ENCODE data around the gene AMPD1. TPM values are rescaled to one million over a fixed set of nuclear protein-coding genes. Genes with fewer than 3 reads are reported as not detected.

The AMPD1 gene
- total and polyA plus RNA-seq, 10 of the 15 experiments (the other 5 are each of a cell fraction or from before 2014, with no cell fraction given), result 0.12 to 0.30 (median 0.14) TPM; not detected in 7

DNA sequence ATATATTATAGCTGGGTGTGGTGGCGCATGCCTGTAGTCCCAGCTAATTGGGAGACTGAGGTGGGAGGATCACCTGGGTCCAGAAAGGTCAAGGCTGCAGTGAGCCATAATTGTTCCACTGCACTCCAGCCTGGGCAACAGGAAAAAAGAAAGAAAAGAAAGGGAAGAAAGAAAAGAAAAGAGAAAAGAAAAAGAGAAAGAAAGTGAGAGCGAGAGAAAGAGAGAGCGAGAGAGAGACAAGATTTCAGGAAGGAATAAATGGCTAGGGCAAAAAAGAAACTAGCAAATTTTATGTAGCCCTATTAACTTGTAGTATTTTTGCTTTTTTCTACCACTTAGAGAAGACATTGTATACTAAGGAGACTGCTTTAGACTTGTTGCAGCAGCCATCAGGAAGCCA is 15.0 kb upstream of the AMPD1 start:
- Histone ChIP-seq H3K79me2 (ENCODE audit: control insufficient read depth, insufficient read depth, low read length) (peaks cover 16% of the 10 kb centered on the region), H3K9ac (ENCODE audit: control insufficient read depth, insufficient read depth, low read length) (no peak overlapping the region), H3K4me2 (ENCODE audit: control insufficient read depth, insufficient read depth) (no peak overlapping the region), H3K36me3 (ENCODE audit: control insufficient read depth in 2 of 2, insufficient read depth in 2 of 2, low read length in 1 of 2) (peaks cover 3 to 34% of the 10 kb centered on the region in 2 experiments), H3K4me3 (no peak overlapping the region), H3K27me3 (replicated peaks in 1 of 2; ENCODE audit: control insufficient read depth in 2 of 2, insufficient read depth in 2 of 2, low read length in 1 of 2) (no peaks in the 10 kb centered on the region), H2AFZ (ENCODE audit: control insufficient read depth, low read depth, low read length) (no peak overlapping the region), H3K4me1 (ENCODE audit: control insufficient read depth, insufficient read depth, low read length) (no peaks in the 10 kb centered on the region), H3K9me3 (replicated peaks; ENCODE audit: control insufficient read depth, insufficient read depth, low read length) (no peaks in the 10 kb centered on the region), H3K27ac (ENCODE audit: control insufficient read depth, insufficient read depth) (no peak overlapping the region), H4K20me1 (ENCODE audit: control insufficient read depth, insufficient read depth) (no peaks in the 10 kb centered on the region)
- BruUV-seq (replicated peaks), result no TSS peak
- intact Hi-C loops (cut with micrococcal nuclease; ENCODE audit: unreplicated experiment), result no loop called here
- FAIRE-seq (no peak), ATAC-seq (no peak), DNase-seq (ENCODE audit: low read depth, low spot score) (no peak)
- in situ Hi-C loops (cut with MboI), result no loop called here
- POLR2A ChIA-PET, result no interaction called here
- SMC1A ChIA-PET (ENCODE audit: uncharacterized antibody, unreplicated experiment), result interaction anchor here (1.5 kb wide), 1 partner anchor 10 kb away, joined by 6 read pairs; no protein-coding TSS in a partner anchor
- TF ChIP-seq MTA2 (IDR thresholded peaks at IDR 0.05; ENCODE audit: low read depth) (no peak), CBFB (IDR thresholded peaks at IDR 0.05; ENCODE audit: low read depth) (no peak), RAD51 (IDR thresholded peaks at IDR 0.05) (no peak), RUNX3 (IDR thresholded peaks at IDR 0.05; ENCODE audit: low read length) (no peak), NFYA (IDR thresholded peaks at IDR 0.05; ENCODE audit: borderline replicate concordance, low read depth, low read length) (no peak), CREB1 (IDR thresholded peaks at IDR 0.05; ENCODE audit: low read depth) (no peak), SIX5 (IDR thresholded peaks at IDR 0.05; ENCODE audit: low read depth, low read length, severe bottlenecking) (no peak)
- TF ChIP-seq, protein P1, sequence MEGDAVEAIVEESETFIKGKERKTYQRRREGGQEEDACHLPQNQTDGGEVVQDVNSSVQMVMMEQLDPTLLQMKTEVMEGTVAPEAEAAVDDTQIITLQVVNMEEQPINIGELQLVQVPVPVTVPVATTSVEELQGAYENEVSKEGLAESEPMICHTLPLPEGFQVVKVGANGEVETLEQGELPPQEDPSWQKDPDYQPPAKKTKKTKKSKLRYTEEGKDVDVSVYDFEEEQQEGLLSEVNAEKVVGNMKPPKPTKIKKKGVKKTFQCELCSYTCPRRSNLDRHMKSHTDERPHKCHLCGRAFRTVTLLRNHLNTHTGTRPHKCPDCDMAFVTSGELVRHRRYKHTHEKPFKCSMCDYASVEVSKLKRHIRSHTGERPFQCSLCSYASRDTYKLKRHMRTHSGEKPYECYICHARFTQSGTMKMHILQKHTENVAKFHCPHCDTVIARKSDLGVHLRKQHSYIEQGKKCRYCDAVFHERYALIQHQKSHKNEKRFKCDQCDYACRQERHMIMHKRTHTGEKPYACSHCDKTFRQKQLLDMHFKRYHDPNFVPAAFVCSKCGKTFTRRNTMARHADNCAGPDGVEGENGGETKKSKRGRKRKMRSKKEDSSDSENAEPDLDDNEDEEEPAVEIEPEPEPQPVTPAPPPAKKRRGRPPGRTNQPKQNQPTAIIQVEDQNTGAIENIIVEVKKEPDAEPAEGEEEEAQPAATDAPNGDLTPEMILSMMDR (IDR thresholded peaks at IDR 0.05 in 2 of 3, conservative IDR thresholded peaks at IDR 0.05 in 1 of 3; ENCODE audit: control insufficient read depth in 2 of 3, extremely low read depth in 1 of 3, insufficient read depth in 1 of 3, low read depth in 3 of 3, low read length in 3 of 3), result no peak
- RAD21 ChIA-PET (ENCODE audit: unreplicated experiment), result no interaction called here
- WGBS (ENCODE audit: insufficient coverage, insufficient replicate concordance, low lambda C conversion rate, missing lambda C conversion rate), result 89% methylated on average over 3 of the region's 3 CpGs
- CTCF ChIA-PET, result interaction anchor here (1.1 kb wide), 1 partner anchor 361 kb away, joined by 3 read pairs; no protein-coding TSS in a partner anchor

Measured in GM12878 (cell line).